HFF-Myc (cell line): ENCODE data around the gene LOXL1.

Experiments
- DNase-seq: peaks from one replicate; pipeline ENCODE4 v3.0.0-alpha.2; 2011; ENCODE audit warnings: low read depth; ENCODE audit errors: extremely low read depth
- H3K4me3 ChIP-seq: replicated peaks from 2 replicates; pipeline ENCODE4 v1.5.1; 2011; ENCODE audit warnings: low read depth, mild to moderate bottlenecking, control low read depth, low read length
- TF ChIP-seq, protein P1 (sequence below): IDR thresholded peaks from 2 replicates; pipeline ENCODE4 v1.5.1; 2012; ENCODE audit warnings: mild to moderate bottlenecking, low read depth, low read length, control low read depth; ENCODE audit errors: missing control alignments

Gene LOXL1

GRCh38 chr15:73993211-73993994, 67.1 kb downstream of the LOXL1 start:
- H3K4me3 ChIP-seq, result peak overlapping the region; percentile 83
- TF ChIP-seq, protein P1, sequence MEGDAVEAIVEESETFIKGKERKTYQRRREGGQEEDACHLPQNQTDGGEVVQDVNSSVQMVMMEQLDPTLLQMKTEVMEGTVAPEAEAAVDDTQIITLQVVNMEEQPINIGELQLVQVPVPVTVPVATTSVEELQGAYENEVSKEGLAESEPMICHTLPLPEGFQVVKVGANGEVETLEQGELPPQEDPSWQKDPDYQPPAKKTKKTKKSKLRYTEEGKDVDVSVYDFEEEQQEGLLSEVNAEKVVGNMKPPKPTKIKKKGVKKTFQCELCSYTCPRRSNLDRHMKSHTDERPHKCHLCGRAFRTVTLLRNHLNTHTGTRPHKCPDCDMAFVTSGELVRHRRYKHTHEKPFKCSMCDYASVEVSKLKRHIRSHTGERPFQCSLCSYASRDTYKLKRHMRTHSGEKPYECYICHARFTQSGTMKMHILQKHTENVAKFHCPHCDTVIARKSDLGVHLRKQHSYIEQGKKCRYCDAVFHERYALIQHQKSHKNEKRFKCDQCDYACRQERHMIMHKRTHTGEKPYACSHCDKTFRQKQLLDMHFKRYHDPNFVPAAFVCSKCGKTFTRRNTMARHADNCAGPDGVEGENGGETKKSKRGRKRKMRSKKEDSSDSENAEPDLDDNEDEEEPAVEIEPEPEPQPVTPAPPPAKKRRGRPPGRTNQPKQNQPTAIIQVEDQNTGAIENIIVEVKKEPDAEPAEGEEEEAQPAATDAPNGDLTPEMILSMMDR, result no peak

DNA sequence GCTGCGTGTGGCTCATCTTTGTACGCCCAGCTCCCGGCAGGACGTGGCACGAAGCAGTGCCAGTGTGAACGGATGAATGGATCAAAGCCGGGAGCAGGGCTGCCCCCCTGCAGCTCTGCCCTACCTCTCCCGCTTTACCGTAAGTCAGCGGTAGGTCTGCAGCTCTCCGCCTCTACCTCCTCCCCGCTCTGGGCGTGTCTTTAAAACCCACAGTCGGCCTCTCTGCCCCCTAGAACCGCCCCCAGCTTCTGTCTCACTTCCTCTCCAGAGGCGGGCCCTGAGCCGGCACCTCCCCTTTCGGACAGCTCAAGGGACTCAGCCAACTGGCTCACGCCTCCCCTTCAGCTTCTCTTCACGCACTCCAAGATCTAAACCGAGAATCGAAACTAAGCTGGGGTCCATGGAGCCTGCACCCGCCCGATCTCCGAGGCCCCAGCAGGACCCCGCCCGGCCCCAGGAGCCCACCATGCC, 68.2 kb downstream of the LOXL1 start, which contains the start of gene PML:
Gene PML, plus strand, starts transcription at position 304 of the 471 bp plus-strand sequence. Its CDS starts 97 bp downstream, at position 401.
- H3K4me3 ChIP-seq, result peak within 1 kb of the TSS; percentile 83
- DNase-seq, result peak; percentile 80
- TF ChIP-seq, protein P1, result no peak

More at GRCh38 chr15:73993211-73993994, 67.1 kb downstream of the LOXL1 start:
- no peak for DNase-seq

- DNase-seq, result no peak
Observed at GRCh38 chr15:73994912-73995622, 68.8 kb downstream of the LOXL1 start.

GRCh38 chr15:73996267-73996666, 70.0 kb downstream of the LOXL1 start:
- peak overlapping the region; percentile 83 for H3K4me3 ChIP-seq
- TF ChIP-seq, protein P1, result no peak
- DNase-seq, result no peak

More at GRCh38 chr15:73994912-73995622, 68.8 kb downstream of the LOXL1 start:
- TF ChIP-seq, protein P1, result no peak
- peak overlapping the region; percentile 83 for H3K4me3 ChIP-seq

GRCh38 chr15:73996939-73997338, 70.7 kb downstream of the LOXL1 start:
- TF ChIP-seq, protein P1, result no peak
- no peak for DNase-seq
- H3K4me3 ChIP-seq, result peak overlapping the region; percentile 83

- no peak for DNase-seq
- H3K4me3 ChIP-seq, result no peak overlapping the region
- TF ChIP-seq, protein P1, result no peak
Observed at GRCh38 chr15:73997986-73998385, 71.7 kb downstream of the LOXL1 start.
